ENCODE measurements around the gene DICER1.

DICER1 gene

DNA sequence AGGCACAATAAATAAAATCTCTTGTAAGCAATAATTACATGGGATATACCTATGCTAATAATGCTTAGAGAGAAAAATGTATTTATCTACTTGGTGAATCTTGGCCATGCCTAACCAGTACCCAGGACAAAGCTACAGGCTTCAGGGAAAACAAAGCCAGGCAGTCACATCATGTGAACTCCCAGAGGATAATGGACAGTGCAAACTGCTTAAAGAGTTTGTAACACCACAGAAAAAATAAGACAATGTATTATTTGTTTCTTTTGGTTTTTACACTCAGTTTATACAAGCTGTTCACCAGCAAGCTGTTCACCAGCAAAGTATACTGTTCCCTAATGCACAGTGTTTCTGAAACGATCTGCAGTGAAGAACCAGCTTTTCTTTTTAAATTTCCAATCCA lies 38.0 kb downstream of the DICER1 start:
- no peak for DNase-seq

DNA sequence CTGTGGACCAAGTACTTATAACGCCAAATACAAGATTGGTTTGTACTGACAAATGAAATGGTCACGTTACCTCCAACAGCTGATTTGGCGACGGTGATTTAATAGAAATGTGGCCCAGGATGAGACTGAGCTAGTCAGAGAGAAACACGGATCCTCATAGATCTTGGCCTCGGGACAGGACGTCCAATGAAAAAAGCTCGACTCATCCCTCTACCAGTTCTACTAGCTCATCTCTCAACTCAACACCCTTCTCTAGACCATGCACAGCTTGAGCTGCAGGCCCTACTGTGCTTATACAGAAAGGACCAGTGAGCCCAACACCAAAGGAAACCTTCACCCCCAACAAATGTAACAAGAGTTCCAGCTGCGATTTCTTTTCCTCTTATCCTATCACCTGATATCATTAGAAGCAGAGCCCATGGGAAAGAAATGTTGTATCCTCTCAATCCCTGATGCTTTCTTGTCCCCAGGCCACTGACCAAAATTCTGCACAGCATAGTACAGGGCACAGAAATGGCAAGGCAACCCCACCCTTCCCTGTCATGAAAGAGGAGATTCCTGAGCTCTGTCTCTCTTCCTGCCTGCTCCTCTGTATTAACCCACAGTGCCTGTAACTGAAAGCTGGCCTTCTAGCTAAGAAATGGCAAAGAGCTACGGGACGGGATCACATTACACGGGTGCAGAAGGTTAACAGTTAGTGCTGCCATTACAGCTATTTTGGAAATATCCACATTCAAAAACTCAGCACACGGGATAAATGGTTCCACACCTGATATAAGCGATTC lies 39.2 kb downstream of the DICER1 start:
- DNase-seq = no peak

DNA sequence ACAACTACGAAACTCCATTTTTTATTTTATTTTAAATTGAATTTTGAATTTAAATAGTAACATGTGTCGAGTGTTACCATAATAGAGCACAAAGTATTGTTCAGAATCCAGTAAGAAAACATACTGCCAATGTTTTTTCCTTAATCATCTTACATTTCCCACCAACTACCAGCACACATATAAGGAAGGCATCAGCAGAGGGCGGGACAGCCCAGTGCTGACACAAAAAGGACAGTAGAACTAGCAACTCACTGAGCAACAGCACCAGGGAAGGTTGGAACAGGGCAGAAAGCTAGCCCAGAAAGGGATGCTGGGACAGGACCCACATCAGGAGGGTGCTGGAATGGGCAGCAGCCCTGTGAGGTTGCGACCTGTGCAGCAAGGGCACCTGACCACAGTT lies 43.9 kb downstream of the DICER1 start:
- DNase-seq = no peak

DNA sequence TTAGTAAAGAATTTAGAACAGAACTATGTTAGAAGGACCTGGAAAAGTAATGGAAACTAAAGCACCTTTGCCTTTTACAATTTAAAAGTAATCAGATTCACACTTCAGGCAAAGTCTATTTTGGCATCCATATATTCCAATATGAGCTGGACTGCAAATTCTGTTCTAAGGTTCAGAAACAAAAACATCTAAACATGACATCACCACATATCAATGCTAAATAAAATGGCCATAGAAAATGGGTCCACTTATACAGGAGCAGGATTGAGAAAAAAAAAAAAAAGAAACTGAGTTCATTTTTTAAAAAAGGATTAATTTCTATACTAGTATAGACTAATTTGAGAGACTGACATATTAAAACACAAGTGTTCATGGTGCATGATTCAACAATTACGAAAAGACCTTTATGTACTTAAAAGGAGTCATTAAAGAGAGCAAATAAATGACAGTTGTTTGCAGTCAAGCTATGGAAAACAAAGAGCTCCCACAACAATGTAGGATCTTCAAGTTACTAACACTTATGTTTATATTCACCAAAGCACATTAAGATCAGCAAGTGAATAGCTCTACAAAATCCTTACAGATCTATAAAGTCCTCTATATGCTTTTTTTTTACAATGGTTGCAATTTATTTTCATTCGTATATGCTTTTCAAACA lies 45.7 kb downstream of the DICER1 start:
- DNase-seq = no peak

DNA sequence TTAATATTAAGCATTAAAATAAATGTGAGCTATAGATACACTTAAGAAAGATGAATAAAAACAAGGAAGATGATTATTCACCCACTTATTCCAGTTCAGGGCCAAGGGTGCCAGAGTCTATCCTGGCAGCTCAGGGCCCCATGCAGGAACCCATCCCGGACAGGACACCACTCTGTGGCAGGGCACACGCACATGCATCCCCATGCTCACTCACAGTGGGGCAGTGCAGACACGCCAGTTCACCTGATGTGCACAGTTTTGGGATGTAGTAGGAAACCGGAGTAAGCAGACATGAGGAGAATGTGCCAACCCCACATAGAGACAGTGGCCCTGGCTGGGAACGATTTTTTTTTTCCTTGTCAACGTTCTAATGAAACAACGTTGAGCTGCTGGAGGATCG lies 47.2 kb downstream of the DICER1 start:
- no peak for DNase-seq

DNA sequence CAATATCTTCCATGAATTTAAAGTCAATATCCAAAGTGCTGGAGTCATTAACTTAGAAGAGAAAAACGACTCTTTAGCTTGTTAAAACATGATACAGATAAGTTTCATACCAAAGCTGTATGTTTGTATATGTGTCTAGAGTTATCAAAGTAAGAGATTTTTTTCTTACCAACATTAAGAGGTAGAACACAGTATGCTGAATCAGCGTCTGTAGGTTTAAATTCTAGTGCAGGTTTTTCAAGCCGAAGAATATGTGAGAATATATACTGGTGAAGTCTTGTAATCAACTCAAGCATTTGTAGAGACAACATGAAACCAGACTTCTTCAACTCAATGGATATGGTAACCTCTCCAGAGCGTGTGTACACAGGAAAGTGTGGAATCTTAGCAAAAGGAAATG lies 49.6 kb downstream of the DICER1 start:
- no peak for DNase-seq

DNA sequence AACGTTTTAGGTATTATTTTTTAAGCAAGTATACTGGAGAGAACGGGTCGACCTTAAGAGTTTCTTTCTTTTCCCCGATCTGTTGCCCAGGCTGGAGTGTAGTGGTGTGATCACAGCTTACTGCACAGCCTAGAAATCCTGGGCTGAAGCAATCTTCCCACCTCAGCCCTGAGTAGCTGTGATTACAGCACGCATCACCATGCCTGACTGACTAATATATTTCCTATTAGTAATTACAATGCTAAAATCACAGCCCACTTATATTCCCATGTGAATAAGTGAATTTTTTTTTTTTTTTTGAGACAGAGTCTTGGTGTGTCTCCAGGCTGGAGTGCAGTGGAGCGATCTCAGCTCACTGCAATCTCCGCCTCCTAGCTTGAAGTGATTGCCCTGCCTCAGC lies 50.4 kb downstream of the DICER1 start:
- no peak for DNase-seq

DNA sequence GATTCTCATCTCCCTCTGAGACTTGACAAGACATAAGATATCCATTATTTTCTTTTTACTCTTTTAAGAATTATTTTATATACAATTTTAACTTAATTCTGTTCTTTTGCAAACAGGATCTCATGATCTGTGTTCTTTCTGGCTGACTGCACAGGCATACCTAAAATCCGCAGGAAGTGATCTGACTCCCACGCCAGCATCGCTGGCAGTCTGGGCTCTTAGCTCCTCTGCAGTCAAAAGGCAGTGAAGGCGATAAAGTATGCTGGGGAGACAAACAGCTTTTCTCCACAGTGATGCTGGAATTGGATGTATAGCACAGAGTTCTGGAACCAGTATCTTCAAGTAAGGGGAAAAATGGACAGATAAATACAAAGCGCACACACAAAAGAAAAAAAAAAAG lies 52.4 kb downstream of the DICER1 start:
- DNase-seq = no peak

DNA sequence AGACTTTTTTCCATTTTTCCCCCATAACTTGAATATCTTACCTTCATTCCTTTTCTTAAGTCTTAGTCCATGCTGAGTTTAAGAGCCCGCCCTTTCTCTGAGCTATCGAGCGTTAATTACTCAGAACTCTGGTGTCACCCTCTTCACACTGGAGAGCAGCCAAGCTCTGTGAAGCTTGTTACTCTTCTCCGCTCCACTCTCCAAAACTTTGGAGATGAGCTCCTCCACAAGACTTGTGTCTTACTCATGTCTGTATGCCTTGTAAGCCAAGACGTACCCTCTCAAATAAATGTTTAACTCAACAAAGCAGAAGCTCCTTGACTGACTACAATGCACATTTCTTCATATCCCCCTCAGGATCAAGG lies 54.7 kb downstream of the DICER1 start:
- DNase-seq = no peak

DNA sequence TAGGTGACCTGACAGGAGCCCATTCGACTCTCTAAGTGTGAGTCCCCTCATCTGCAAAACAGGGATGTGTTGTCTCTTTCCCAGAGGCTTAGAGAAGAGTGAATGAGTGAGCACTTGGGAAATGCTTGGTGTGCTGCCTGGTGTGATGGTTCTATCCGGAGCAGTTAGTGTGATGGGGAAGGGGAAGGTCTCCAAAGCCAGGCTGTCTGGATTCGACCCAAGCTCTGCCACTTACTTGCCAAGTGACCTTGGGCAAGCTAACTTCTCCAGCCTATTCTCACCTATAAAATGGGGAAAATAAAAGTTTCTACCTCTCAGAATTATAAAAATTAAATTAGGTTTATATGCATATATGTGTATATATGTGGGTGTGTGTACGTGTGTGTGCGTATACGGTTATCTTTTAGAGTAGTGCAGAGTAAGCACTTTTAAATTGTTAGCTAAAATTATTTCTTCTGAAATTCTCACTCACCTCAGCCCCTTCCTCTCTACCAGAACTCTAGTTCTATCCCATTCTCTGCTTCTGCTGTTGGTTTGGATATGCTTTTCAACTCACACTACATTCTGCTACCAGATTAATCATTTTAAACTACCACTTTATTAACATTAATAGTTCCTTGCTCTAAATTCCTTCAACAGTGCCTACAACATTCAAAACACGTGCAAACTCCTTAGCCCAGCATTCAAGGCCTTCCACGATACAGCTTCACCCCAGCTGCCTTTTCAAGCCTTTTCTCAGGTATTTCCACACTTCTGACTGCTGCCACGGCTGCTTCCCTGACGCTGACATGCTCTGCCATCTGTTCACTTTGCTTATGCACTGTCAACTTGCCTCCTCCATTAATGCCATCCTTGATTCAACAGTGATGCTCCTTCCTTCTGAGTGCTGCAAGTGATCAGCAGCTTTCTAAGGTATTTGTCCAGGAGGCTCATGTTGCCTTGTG lies 55.3 kb downstream of the DICER1 start:
- no peak for DNase-seq

DNA sequence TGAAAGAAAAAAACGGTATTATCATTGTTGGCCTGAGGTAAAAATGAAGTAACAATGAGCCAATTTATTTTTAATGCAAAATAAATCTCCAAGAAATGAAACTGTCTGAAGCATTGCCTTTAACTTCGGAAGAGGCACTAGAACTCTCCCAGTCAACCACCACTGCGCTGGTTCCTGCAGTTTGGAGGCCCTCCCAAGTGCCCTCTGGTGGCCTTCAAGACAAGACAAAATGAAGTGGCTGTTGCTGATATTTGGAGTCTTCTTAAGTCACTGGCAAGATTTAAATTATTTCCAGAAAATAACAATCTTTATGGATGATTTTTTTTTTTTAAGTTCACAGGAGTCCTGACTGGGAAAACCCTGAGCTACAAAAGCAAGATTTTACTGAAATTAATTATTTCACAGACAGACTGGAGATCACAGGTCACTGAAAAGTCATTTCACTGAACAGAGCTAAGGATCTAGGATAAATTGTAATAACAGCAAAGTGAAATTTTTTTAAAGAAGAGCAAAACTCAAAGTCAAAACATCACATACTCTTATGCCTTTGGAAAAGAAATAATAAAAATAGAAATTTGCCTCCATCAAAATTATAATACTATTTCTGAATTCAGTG lies 58.2 kb downstream of the DICER1 start:
- DNase-seq = peak; percentile 86

DNA sequence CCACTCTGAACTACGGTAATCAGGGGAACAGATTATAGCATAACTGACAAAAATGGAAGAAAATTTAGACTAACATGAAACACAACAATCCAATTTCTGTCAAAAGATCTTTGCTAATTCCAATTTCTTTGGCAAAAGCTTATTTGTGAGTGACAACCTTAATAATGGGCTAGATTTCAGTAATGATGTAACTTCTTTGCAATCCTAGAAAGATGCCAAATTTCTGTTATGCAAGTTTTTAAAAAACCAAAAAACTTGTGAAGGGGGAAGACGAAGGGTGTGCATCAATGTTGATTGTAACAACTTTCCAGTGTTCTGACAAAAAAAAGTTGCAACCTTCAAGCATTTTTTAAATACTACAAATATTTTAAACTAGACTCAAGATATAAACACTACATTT lies 59.9 kb downstream of the DICER1 start:
- DNase-seq = no peak

DNA sequence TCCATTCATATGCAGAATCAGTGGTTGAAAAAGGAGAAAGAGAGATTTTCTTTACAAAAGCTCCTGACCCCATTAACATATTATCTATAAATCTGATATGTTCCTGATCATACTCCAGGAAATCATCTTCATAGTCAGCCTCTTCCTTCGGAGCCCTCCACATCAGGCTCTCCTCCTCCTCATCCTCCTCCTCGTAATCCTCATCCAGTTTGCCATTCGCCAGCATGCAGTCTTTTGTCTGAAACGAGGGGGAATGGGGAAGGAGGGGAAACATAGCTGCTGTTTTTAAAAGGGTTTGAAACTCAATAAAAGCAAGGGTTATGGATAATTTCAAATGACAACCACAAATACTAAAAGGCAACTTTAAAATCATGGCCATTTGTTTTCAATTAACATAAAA lies 60.9 kb downstream of the DICER1 start:
- no peak for DNase-seq

DNA sequence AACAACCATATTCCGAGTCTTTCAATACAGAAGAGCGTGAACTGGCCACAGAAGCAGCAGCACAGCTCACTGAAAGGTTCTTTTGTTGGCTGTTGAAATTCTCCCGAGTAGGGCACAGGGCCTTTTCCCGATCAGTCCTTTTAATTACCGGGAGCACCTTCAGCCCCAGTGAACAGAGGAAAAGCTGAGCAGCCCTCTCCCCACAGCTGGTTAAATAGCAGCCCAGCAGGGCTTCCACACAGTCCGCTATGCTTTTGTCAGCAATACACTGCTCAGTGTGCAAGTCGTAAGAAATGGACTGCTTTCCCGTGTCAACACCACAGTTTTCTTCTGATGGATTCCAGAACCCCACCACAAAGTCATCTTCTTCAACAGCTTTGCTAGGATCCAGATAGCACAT lies 61.3 kb downstream of the DICER1 start:
- DNase-seq = no peak

DNA sequence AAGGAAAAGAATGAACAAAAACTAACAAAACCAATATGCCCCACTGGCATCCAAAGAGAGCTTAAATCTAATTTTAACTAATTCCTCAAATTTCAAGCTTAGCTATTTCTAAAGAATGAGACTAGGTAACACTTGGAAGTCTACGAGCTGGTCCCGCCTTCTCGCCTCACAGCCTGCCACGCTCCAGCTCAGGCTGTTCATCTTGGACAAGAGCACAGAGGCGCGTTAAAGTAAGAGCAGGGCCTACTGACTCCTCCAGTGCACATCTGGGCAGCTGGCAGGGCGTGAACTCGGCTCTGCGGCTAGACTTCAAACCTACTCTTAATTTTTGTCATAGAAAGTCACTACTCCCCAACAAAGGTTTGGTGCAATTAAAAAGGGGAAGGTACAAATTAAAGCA lies 64.6 kb downstream of the DICER1 start:
- DNase-seq = no peak

DNA sequence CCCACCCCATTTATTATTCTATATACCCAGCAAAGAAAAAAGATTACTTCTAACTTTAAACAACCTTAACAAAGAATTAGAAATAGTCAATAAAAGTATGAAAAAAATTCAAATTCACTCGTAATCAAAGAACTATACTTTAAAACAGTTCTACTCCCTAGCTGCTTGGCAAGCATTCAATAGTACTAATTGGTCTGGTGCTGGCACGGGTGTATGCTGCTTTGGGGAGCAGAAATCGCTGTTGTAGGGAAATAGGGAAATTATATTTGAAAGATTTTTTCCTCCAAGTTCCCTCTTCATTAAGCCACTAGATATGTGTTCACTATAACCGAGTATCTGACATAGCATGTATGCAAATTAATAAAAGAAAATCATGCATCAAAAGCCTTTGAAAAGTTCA lies 65.7 kb downstream of the DICER1 start:
- DNase-seq = no peak

DNA sequence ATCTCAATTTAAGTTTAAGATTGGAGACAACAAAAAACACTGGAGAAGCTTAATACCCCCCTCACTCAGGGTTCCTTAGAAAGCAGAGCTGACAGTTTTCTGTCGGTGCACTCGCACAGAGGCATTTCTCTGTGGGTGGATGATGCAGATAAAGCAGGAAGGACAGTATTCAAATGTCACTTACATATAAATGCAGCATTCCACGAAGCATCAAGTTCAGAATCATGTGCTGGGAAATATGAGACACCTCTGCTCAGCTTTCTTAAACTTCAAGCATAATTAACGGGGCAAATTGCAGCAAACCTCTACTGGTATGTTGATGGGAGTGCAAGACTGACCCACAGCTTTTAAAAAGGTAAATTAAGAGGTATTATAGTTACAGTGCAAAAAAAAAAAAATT lies 68.7 kb downstream of the DICER1 start:
- no peak for DNase-seq

DNA sequence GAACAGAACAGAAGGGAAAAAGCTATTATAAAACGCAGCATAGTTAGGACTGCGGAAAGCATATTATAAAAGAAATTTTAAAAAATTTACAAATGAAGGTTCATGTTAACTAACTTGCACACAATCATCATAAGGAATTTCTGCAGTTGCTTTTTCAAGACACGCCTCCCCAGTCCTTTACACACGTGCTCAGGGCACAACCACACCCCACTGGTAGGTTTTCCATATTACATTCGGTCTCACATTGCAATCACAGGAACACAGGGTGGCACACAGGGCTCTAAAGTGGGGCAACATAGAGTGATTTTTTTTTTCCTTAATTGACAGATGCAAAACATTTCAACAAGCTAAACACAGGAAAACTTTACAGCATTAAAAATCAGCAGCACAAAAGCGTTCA lies 69.7 kb downstream of the DICER1 start:
- no peak for DNase-seq

DNA sequence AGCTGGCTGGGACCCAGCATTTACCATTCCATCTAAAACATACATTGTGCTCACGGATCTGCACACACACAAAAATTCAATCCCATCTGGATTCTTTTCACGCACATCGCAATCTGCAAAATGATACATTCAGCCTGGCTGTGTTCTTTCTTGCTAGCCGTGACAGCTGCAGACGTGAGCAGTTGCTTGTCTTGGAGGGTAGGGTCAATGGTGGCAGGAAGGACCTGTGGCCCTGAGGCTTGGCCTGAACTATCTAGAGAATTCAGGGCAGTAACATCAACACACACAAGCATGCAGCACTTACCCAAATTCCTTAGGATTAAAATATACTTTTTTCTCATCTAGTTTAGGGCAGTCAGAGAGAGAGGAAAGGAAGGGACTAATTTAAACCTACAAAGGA lies 72.0 kb downstream of the DICER1 start:
- DNase-seq = no peak

DNA sequence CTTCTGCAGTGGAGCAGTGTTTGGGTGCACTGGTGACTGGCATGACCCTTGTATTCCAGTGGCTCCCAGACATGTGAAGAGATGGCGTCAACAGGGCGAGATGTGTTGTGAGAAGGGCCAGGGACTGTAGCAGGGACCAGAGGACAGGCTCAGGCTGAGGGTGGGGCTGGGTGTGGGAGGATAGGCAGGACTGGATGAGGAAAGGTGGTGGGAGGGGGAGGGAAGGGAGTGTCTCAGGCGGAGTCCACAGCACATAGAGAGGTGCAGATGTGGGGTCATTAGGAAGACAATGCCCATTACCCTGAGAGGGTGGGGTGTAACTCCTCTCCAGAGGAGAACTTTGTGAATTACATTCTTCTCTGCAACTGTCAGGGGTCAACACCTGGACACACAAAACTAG lies 78.5 kb downstream of the DICER1 start:
- DNase-seq = no peak

DNA sequence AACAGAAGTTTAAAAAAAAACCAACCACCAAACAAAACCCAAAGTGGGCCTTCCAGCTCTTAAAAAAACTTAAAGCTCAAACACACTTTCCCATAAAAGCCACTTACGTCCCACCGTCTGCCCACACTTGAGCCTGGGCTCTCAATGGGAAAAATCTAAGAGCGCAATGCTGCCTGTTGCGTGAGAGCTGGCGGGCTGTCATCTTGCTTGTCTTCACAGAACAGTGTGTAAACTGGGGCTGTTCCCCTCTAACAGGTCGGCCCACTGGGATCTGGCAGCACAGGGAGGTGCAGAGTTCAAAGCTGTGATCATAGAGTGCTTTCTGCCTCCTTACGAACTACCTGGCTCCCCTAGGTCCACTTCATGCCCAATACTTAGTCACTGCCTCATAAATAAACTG lies 80.0 kb downstream of the DICER1 start:
- DNase-seq = no peak

DNA sequence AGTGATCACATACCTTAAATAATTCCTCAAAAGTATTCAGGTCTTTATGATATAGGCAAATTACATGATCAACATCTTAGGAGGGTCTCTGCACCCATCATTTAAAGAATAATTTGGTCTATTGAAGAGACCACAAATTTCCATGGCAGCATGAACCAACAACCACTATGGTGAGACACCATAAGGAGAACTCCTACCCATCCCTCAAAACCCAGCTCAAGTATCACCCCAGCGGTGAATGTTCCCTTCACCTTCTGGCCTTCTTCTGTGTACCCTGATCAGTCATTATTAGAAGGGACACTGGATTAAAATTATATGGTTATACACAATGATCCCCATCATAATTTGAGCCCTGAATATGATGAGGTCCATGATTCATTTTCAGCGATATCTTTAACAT lies 81.5 kb downstream of the DICER1 start:
- DNase-seq = no peak

DNA sequence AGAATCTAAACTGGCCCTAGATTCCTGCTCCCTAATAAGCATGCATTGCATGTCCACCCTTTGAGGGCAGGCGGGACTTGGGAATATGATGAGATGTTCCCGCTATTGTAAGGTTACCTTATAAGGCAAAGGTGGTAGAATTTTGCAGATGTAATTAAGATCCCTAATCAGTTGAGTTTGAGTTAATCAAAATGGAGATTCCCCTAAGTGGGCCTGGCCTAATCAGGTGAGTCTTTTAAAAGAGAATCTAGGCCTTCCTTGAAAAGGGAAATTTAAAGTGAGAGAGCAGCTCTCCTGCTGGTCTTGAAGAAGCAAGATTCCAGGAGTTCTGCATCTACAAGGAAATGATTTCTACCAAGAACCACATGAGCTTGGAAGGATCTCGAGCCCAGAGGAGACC lies 83.4 kb downstream of the DICER1 start:
- DNase-seq = no peak
